Caco-2 (cell line): ENCODE data around the gene MRPL40. TPM values are rescaled to one million over a fixed set of nuclear protein-coding genes. Genes with fewer than 3 reads are reported as not detected.

Experiments
- BruUV-seq: library from RNA; stranded (reverse); fragments of 400-500 nt; replicated peaks from 2 replicates; lab custom pipeline; 2021; lab: Mats Ljungman, UMichigan
- CTCF ChIA-PET: fragments of 300-600 bp; sonication (Branson Sonifier 250); formaldehyde crosslinking; loops from one replicate; lab custom pipeline; 2022; ENCODE audit warnings: antibody characterized with exemption; lab: Charles Lee
- POLR2A ChIA-PET: fragments of 300-600 bp; sonication (Branson Sonifier 250); formaldehyde crosslinking; loops from one replicate; lab custom pipeline; 2022; ENCODE audit warnings: antibody characterized with exemption; lab: Charles Lee
- DNase-seq, 2 experiments: peaks; one replicate each; pipeline versions ENCODE4 v3.0.0 to v3.0.0-alpha.2; 2020 to 2022
- H3K27me3 ChIP-seq: replicated peaks from 2 replicates; pipeline ENCODE4 v1.6.0; 2011; ENCODE audit warnings: low read length; ENCODE audit not compliant: control insufficient read depth, insufficient read depth
- H3K36me3 ChIP-seq: 2 replicates; pipeline ENCODE4 v1.5.1; 2011; ENCODE audit warnings: low read length; ENCODE audit not compliant: control insufficient read depth, insufficient read depth
- H3K4me1 ChIP-seq: fragments of 250-450 bp; sonication (Bioruptor Pico); 2 replicates; pipeline ENCODE4 v1.5.1; 2020; ENCODE audit warnings: mild to moderate bottlenecking
- H3K4me3 ChIP-seq: 2 replicates; pipeline ENCODE4 v1.5.1; 2011; ENCODE audit warnings: low read depth, mild to moderate bottlenecking, control low read depth, low read length
- H3K9me3 ChIP-seq: fragments of 250-450 bp; sonication (Bioruptor Pico); 2 replicates; pipeline ENCODE4 v1.5.1; 2020; ENCODE audit warnings: mild to moderate bottlenecking, moderate library complexity
- H3K27ac Mint-ChIP-seq: one replicate; pipeline ENCODE4 v1.8.0; 2022; ENCODE audit warnings: mixed read lengths; ENCODE audit not compliant: unreplicated experiment
- H3K27me3 Mint-ChIP-seq: one replicate; pipeline ENCODE4 v1.8.0; 2022; ENCODE audit warnings: mixed read lengths; ENCODE audit not compliant: insufficient read depth, unreplicated experiment
- H3K36me3 Mint-ChIP-seq: one replicate; pipeline ENCODE4 v1.8.0; 2022; ENCODE audit warnings: mild to moderate bottlenecking, mixed read lengths; ENCODE audit not compliant: insufficient read depth, unreplicated experiment
- H3K4me1 Mint-ChIP-seq: one replicate; pipeline ENCODE4 v1.8.0; 2022; ENCODE audit warnings: low read depth, mixed read lengths; ENCODE audit not compliant: unreplicated experiment
- H3K4me3 Mint-ChIP-seq: one replicate; pipeline ENCODE4 v1.8.0; 2022; ENCODE audit warnings: mild to moderate bottlenecking, moderate library complexity, mixed read lengths; ENCODE audit not compliant: unreplicated experiment
- H3K9me3 Mint-ChIP-seq: one replicate; pipeline ENCODE4 v1.8.0; 2022; ENCODE audit warnings: mixed read lengths; ENCODE audit not compliant: unreplicated experiment
- CTCF ChIP-seq, 2 experiments: fragments of 200-600 bp in 1 of 2; IDR thresholded peaks; 1 replicate in 1 of 2; 2 replicates in 1 of 2; pipeline versions ENCODE4 v1.5.1 to v1.8.0; 2011 to 2022; ENCODE audit warnings: antibody characterized with exemption in 1 of 2, control low read depth in 1 of 2, inconsistent platforms in 1 of 2, low read depth in 1 of 2, low read length in 1 of 2, mild to moderate bottlenecking in 1 of 2, moderate library complexity in 1 of 2; ENCODE audit not compliant: insufficient read depth in 1 of 2, severe bottlenecking in 1 of 2, unreplicated experiment in 1 of 2
- intact Hi-C: fragments of 100-400 bp; cut with micrococcal nuclease; formaldehyde crosslinking; loops from one replicate; pipeline ENCODE4 v1.10.0; 2022; ENCODE audit not compliant: unreplicated experiment
- total RNA-seq: library from RNA; stranded (reverse); gene quantifications from 2 replicates; pipeline ENCODE4 v1.2.3, GENCODE V29; 2022

The MRPL40 gene
- total RNA-seq, 1 experiment from 2014 or later, result 42.7 TPM

DNA sequence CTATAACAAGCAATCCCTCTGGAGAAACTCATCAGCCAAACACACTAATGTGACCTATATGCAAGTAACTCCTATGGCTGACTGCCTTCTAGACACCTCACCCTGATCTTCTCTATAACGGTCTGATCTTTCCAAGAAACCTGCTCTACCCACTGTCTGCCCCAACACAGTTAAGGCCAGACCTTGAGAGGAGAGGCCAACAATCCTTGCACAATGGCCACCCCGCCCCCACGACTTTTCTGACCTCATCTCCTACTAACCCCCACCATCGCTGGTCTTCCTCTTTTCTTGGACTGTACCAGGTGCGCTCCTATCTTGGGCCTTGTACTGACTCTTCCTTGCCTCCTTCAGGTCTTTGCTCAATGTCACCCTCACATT lies 13.3 kb upstream of the MRPL40 start:
- no TSS peak for BruUV-seq
- Mint-ChIP-seq H3K27ac (no peak overlapping the region), H3K27me3 (no peaks in the 10 kb centered on the region), H3K9me3 (no peaks in the 10 kb centered on the region), H3K4me1 (peaks cover 15% of the 10 kb centered on the region), H3K4me3 (no peak overlapping the region), H3K36me3 (peaks cover 15% of the 10 kb centered on the region)
- H3K27me3 ChIP-seq, result no peaks in the 10 kb centered on the region
- DNase-seq, result no peak
- no peaks in the 10 kb centered on the region for H3K36me3 ChIP-seq
- POLR2A ChIA-PET, result no interaction called here
- no peak overlapping the region for H3K4me3 ChIP-seq
- CTCF ChIA-PET, result no interaction called here
- no peaks in the 10 kb centered on the region for H3K9me3 ChIP-seq
- H3K4me1 ChIP-seq, result no peaks in the 10 kb centered on the region
- no peak for TF ChIP-seq CTCF (IDR thresholded peaks at IDR 0.05; ENCODE audit: insufficient read depth in 1 of 2, low read depth in 1 of 2, low read length in 1 of 2, severe bottlenecking in 1 of 2, unreplicated experiment in 1 of 2)
- intact Hi-C loops, result no loop called here

DNA sequence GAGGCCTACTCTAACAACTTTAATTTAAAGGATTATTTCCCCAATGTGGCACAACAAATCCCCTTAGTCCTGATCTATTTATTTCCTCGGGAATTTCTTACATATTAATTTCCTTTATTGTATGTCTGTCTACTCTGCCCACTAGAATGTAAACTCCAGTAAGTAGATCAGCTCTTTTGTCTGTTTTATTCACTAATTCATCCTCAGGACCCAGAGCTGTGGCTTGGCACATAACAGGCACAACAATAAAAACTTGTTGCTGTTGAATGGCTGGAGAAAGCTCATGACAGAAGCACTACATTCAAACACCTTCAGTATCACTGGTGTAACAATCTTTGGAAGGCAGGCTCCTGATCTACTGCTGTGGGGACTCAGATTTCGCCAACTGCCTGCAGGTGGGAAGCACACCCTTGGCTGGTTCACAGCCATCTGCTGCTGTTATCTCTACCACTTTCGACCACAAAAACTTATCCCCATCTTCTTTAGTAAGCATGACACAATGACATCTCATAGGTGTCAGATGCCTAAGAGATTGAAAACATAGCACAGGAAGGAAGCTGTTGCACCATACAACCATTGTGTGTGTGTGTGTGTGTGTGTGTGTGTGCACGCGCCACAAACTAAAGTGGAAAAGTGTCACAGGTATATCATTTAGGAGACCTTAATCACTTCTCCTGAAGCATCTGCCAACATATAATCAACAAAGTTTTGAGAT lies 12.7 kb upstream of the MRPL40 start:
- H3K27me3 ChIP-seq, result no peaks in the 10 kb centered on the region
- CTCF ChIA-PET, result no interaction called here
- intact Hi-C loops, result no loop called here
- no peak overlapping the region for H3K4me3 ChIP-seq
- Mint-ChIP-seq H3K36me3 (peaks cover 15% of the 10 kb centered on the region), H3K4me1 (peaks cover 15% of the 10 kb centered on the region), H3K27me3 (no peaks in the 10 kb centered on the region), H3K9me3 (no peaks in the 10 kb centered on the region), H3K4me3 (no peak overlapping the region), H3K27ac (no peak overlapping the region)
- no peak for TF ChIP-seq CTCF (IDR thresholded peaks at IDR 0.05; ENCODE audit: insufficient read depth in 1 of 2, low read depth in 1 of 2, low read length in 1 of 2, severe bottlenecking in 1 of 2, unreplicated experiment in 1 of 2)
- H3K4me1 ChIP-seq, result no peaks in the 10 kb centered on the region
- DNase-seq, result no peak
- BruUV-seq, result no TSS peak
- H3K9me3 ChIP-seq, result no peaks in the 10 kb centered on the region
- H3K36me3 ChIP-seq, result no peaks in the 10 kb centered on the region
- POLR2A ChIA-PET, result no interaction called here

GRCh38 chr22:19420321-19420720 lies 12.0 kb upstream of the MRPL40 start:
- CTCF ChIA-PET, result no interaction called here
- TF ChIP-seq CTCF (IDR thresholded peaks at IDR 0.05; ENCODE audit: insufficient read depth in 1 of 2, low read depth in 1 of 2, low read length in 1 of 2, severe bottlenecking in 1 of 2, unreplicated experiment in 1 of 2), result no peak
- no peaks in the 10 kb centered on the region for H3K36me3 ChIP-seq
- no peaks in the 10 kb centered on the region for H3K4me1 ChIP-seq
- POLR2A ChIA-PET, result no interaction called here
- no peaks in the 10 kb centered on the region for H3K27me3 ChIP-seq
- Mint-ChIP-seq H3K4me3 (no peak overlapping the region), H3K9me3 (no peaks in the 10 kb centered on the region), H3K27ac (no peak overlapping the region), H3K4me1 (peaks cover 15% of the 10 kb centered on the region), H3K36me3 (peaks cover 15% of the 10 kb centered on the region), H3K27me3 (no peaks in the 10 kb centered on the region)
- intact Hi-C loops, result no loop called here
- no peak overlapping the region for H3K4me3 ChIP-seq
- no peaks in the 10 kb centered on the region for H3K9me3 ChIP-seq
- DNase-seq, result no peak
- no TSS peak for BruUV-seq
